ENCODE data around the gene USH2A. TPM values are rescaled to one million over a fixed set of nuclear protein-coding genes. Genes with fewer than 3 reads are reported as not detected.
"Not testable (repeated sequence)": the region's sequence is repeated elsewhere in the genome, so short reads cannot be mapped to it uniquely, and the experiment has no call there.

Gene USH2A
- total RNA-seq, 2 donors from 2014 or later, result 0.62 to 3.1 TPM

DNA sequence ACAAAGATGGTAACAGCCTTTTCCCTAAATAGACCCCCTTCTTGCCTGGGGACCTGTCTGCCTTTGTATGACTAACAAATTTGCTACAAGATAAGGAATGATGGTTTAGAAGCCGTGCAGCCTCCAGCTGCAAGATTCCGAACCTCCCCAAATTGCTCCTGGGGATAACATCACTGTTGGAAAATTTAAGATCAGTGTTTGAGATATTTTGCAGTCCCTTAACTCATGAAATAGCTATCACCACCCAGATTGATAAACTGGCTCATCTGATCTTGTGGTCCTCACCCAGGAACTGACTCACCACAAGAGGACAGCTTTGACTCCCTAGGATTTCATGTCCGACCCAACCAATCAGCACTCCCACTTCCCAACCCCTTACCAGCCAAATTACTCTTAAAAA, 254.7 kb downstream of the USH2A start:
- TF ChIP-seq, protein P1, sequence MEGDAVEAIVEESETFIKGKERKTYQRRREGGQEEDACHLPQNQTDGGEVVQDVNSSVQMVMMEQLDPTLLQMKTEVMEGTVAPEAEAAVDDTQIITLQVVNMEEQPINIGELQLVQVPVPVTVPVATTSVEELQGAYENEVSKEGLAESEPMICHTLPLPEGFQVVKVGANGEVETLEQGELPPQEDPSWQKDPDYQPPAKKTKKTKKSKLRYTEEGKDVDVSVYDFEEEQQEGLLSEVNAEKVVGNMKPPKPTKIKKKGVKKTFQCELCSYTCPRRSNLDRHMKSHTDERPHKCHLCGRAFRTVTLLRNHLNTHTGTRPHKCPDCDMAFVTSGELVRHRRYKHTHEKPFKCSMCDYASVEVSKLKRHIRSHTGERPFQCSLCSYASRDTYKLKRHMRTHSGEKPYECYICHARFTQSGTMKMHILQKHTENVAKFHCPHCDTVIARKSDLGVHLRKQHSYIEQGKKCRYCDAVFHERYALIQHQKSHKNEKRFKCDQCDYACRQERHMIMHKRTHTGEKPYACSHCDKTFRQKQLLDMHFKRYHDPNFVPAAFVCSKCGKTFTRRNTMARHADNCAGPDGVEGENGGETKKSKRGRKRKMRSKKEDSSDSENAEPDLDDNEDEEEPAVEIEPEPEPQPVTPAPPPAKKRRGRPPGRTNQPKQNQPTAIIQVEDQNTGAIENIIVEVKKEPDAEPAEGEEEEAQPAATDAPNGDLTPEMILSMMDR (conservative IDR thresholded peaks at IDR 0.05), result no peak
- no peak overlapping the region for H3K27ac Mint-ChIP-seq
- H3K9me3 Mint-ChIP-seq, result peaks cover 3% of the 10 kb centered on the region
- 94 to 100% methylated on average over 2 to 3 of the region's 3 CpGs for WGBS, 2 experiments (ENCODE audit: insufficient coverage in 1 of 2, insufficient read length in 1 of 2)
- H3K36me3 ChIP-seq (ENCODE audit: control insufficient read depth, insufficient read depth, low read length), result no peaks in the 10 kb centered on the region
- H3K9ac ChIP-seq (ENCODE audit: extremely low read depth, low read length, poor library complexity, severe bottlenecking), result no peak overlapping the region
- H3K4me3 Mint-ChIP-seq, result no peak overlapping the region
- no peaks in the 10 kb centered on the region for H3K27me3 ChIP-seq (ENCODE audit: control insufficient read depth, insufficient read depth, low read length, poor library complexity, severe bottlenecking)
- DNase-seq, result no peak
- no peaks in the 10 kb centered on the region for H3K36me3 Mint-ChIP-seq (ENCODE audit: low read depth)
- H3K27me3 Mint-ChIP-seq (ENCODE audit: insufficient read depth), result peaks cover 7% of the 10 kb centered on the region
- no peaks in the 10 kb centered on the region for H3K4me1 Mint-ChIP-seq
- H3K27ac ChIP-seq (ENCODE audit: low read depth, low read length), result no peak overlapping the region
- H3K9me3 ChIP-seq (ENCODE audit: control insufficient read depth, low read length), result no peaks in the 10 kb centered on the region
- no peaks in the 10 kb centered on the region for H3K4me1 ChIP-seq (ENCODE audit: control insufficient read depth, insufficient read depth, low read length)
- H3K4me3 ChIP-seq (ENCODE audit: low read length), result no peak overlapping the region

DNA sequence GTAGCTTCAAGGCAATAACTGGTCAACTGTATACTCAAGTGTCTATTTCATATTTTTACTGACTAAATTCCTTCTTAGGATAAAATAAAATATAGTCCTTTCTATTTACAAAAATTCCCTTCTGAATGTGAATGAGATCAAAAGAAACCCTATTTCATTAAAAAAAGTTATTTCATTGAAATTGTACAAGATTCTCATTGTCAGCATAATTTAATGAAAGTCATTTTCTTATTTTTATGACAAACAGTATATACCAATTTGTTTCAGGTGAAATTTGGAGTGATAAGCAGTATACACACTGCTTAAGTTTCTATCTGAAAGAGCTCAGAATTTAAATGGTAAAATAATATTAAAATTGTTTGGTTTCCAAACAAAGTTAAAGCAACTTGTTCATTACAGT, 269.2 kb downstream of the USH2A start:
- DNase-seq, result no peak
- H3K4me3 Mint-ChIP-seq, result no peak overlapping the region
- Histone ChIP-seq H3K4me1 (ENCODE audit: control insufficient read depth, insufficient read depth, low read length) (no peaks in the 10 kb centered on the region), H3K9ac (ENCODE audit: extremely low read depth, low read length, poor library complexity, severe bottlenecking) (no peak overlapping the region), H3K36me3 (ENCODE audit: control insufficient read depth, insufficient read depth, low read length) (no peaks in the 10 kb centered on the region), H3K4me3 (ENCODE audit: low read length) (no peak overlapping the region), H3K9me3 (ENCODE audit: control insufficient read depth, low read length) (peaks cover 17% of the 10 kb centered on the region), H3K27ac (ENCODE audit: low read depth, low read length) (no peak overlapping the region), H3K27me3 (ENCODE audit: control insufficient read depth, insufficient read depth, low read length, poor library complexity, severe bottlenecking) (no peaks in the 10 kb centered on the region)
- H3K4me1 Mint-ChIP-seq, result peaks cover 19% of the 10 kb centered on the region
- H3K27me3 Mint-ChIP-seq (ENCODE audit: insufficient read depth), result peaks cover 3% of the 10 kb centered on the region
- TF ChIP-seq, protein P1 (conservative IDR thresholded peaks at IDR 0.05), result no peak
- H3K27ac Mint-ChIP-seq, result no peak overlapping the region
- H3K9me3 Mint-ChIP-seq, result peaks cover 28% of the 10 kb centered on the region
- H3K36me3 Mint-ChIP-seq (ENCODE audit: low read depth), result peaks cover 69% of the 10 kb centered on the region

DNA sequence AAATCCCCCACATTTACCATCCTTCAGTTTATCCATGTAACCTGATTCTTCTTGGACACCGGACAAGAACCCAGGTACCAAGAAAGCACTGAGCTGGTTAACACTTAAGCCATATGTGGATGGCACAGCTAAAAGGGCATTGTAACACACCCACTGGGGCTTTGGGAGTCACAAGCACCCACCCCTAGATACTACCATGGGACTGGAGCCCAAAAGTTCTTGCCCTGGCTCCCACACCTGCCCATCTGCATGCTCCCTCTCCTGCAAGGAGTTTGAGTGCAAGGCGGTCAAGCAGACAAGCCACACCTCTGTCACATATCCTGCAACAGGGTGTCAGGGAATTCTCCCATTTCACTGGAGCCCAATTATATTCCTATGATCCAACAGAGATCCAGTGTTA, 270.1 kb downstream of the USH2A start:
- peak; percentile 67 for DNase-seq

DNA sequence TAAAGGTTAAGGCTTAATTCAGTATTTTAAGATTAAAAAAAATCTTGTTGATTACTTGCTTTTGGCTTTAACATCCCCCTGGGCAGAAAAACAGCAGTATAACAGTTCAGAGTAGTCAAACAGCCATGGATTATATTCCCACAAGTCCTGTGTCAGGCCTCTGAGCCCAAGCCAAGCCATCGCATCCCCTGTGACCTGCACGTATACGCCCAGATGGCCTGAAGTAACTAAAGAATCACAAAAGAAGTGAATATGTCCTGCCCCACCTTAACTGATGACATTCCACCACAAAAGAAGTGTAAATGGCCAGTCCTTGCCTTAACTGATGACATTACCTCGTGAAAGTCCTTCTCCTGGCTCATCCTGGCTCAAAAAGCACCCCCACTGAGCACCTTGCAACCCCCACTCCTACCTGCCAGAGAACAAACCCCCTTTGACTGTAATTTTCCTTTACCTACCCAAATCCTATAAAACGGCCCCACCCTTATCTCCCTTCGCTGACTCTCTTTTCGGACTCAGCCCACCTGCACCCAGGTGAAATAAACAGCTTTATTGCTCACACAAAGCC, 277.7 kb downstream of the USH2A start:
- peak overlapping the region; percentile 77 for H3K4me3 Mint-ChIP-seq
- H3K4me1 ChIP-seq (ENCODE audit: control insufficient read depth, insufficient read depth, low read length), result peaks cover 23% of the 10 kb centered on the region
- H3K36me3 Mint-ChIP-seq (ENCODE audit: low read depth), result peaks cover 24% of the 10 kb centered on the region
- WGBS, 2 experiments (ENCODE audit: insufficient coverage in 1 of 2, insufficient read length in 1 of 2), result 25% methylated on average over 2 of the region's 7 CpGs; no CpG with 5 or more reads in 1 of the 2 experiments
- not testable (repeated sequence) for H3K9me3 Mint-ChIP-seq; H3K9ac ChIP-seq (ENCODE audit: extremely low read depth, low read length, poor library complexity, severe bottlenecking); H3K9me3 ChIP-seq (ENCODE audit: control insufficient read depth, low read length); H3K4me3 ChIP-seq (ENCODE audit: low read length); H3K27ac ChIP-seq (ENCODE audit: low read depth, low read length); H3K27me3 ChIP-seq (ENCODE audit: control insufficient read depth, insufficient read depth, low read length, poor library complexity, severe bottlenecking); H3K36me3 ChIP-seq (ENCODE audit: control insufficient read depth, insufficient read depth, low read length); H3K27me3 Mint-ChIP-seq (ENCODE audit: insufficient read depth)
- DNase-seq, result peak; percentile 79
- peak overlapping the region; percentile 92 for H3K27ac Mint-ChIP-seq
- H3K4me1 Mint-ChIP-seq, result peaks cover 69% of the 10 kb centered on the region

More for the DNA sequence above, 270.1 kb downstream of the USH2A start:
- no peak overlapping the region for H3K4me3 ChIP-seq (ENCODE audit: low read length)
- no peak overlapping the region for H3K27ac ChIP-seq (ENCODE audit: low read depth, low read length)
- no peak overlapping the region for H3K4me3 Mint-ChIP-seq
- H3K27ac Mint-ChIP-seq, result no peak overlapping the region
- peaks cover 28% of the 10 kb centered on the region for H3K4me1 Mint-ChIP-seq
- H3K4me1 ChIP-seq (ENCODE audit: control insufficient read depth, insufficient read depth, low read length), result no peaks in the 10 kb centered on the region
- 95% methylated on average over 2 of the region's 2 CpGs; no CpG with 5 or more reads in 1 of the 2 experiments for WGBS, 2 experiments (ENCODE audit: insufficient coverage in 1 of 2, insufficient read length in 1 of 2)
- peaks cover 3% of the 10 kb centered on the region for H3K27me3 Mint-ChIP-seq (ENCODE audit: insufficient read depth)
- TF ChIP-seq, protein P1 (conservative IDR thresholded peaks at IDR 0.05), result no peak
- H3K36me3 ChIP-seq (ENCODE audit: control insufficient read depth, insufficient read depth, low read length), result no peaks in the 10 kb centered on the region
- H3K9me3 ChIP-seq (ENCODE audit: control insufficient read depth, low read length), result peaks cover 17% of the 10 kb centered on the region
- H3K9me3 Mint-ChIP-seq, result peaks cover 28% of the 10 kb centered on the region
- H3K36me3 Mint-ChIP-seq (ENCODE audit: low read depth), result peaks cover 78% of the 10 kb centered on the region
- no peak overlapping the region for H3K9ac ChIP-seq (ENCODE audit: extremely low read depth, low read length, poor library complexity, severe bottlenecking)
- H3K27me3 ChIP-seq (ENCODE audit: control insufficient read depth, insufficient read depth, low read length, poor library complexity, severe bottlenecking), result no peaks in the 10 kb centered on the region

Data from endodermal cell (in vitro differentiated cells).